GM21360 (cell line): ENCODE data around the gene TGFBR3L.
"Not testable (repeated sequence)": the region's sequence is repeated elsewhere in the genome, so short reads cannot be mapped to it uniquely, and the experiment has no call there.

ENCODE experiments used
- ATAC-seq: cut with Tn5 transposase; IDR thresholded peaks from one replicate; pipeline ENCODE4 v1.9.1; 2021; ENCODE audit warnings: mild to moderate bottlenecking, moderate library complexity; ENCODE audit not compliant: unreplicated experiment

TGFBR3L gene

DNA sequence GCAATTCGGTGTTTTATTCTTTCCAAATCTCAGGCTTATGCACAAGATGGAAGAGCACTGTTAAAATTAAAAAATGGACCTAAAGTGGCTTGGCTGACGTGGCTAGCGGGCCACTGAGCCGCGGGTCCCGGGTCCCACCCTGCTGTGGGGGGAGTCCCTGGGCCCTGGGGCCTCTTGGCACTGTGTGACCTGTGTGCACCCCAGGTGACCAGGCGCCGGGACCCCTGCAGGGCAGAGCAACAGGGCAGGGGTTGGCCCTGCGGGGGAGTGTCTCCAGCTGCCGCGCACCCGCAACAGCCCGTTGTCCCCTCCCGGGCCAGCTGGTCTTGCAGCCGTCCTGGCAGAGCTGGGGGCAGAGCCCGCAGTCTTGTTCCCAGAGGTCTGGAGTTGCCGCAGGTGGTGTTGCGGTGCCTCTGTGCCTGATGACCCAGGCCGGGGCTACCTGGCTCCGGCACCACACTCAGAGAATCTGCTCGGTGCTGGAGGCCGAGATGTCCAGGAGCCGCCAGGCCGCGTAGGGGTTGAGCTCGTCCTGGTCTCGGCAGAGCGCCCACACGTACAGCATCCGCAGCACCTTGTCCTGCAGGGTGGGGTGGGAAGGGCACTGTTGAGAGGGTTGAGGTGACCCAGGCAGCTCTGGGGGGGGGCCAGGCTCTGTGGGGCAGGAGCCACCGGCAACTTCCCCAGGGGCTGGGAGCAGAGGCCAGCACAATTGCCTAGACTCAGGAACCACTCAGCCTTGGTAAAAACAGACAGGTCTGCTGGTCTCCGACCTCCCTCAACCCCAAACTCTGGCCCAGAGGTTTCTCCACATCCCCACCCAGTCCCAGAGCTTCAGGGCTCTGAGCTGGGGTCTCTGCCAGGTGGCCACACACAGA, 12.3 kb downstream of the TGFBR3L start:
- no peak for ATAC-seq

DNA sequence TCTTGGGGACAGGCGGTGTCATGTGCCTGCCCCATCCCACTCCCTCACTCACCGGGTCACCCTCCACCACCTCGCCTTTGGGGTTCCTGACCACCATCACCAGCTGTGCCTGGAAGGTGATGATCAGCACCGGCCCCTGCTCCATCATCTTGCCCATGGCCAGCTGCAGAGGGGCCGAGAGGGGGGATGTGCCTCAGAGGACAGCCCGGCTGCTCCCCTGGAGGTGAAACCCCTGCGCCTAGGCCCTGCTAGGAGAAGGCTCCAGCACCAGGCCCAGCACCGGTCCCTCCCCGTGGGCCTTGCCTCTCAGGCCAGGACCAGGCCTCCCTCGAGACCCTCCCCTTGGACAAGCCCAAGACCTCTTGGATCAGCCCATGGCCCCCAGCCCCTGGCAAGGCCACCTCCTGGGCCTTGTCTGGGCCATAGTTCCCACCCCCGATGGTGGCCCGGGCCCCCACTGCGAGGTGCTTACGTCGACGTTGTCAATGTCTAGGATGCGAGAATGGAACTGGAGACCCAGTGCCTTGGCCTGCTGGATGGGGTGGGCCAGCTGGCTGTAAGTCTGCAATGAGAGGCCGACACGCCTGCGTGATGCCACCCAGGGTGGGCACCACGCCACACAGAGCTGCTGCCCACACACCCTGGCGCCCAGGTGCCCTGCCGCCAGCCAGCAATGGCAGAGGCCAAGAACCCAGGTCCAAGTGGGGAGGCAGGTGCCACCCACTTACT, 13.1 kb downstream of the TGFBR3L start:
- ATAC-seq: no peak

- ATAC-seq: no peak
These were observed 13.7 kb downstream of the TGFBR3L start for GRCh38 chr19:7928334-7928706.

DNA sequence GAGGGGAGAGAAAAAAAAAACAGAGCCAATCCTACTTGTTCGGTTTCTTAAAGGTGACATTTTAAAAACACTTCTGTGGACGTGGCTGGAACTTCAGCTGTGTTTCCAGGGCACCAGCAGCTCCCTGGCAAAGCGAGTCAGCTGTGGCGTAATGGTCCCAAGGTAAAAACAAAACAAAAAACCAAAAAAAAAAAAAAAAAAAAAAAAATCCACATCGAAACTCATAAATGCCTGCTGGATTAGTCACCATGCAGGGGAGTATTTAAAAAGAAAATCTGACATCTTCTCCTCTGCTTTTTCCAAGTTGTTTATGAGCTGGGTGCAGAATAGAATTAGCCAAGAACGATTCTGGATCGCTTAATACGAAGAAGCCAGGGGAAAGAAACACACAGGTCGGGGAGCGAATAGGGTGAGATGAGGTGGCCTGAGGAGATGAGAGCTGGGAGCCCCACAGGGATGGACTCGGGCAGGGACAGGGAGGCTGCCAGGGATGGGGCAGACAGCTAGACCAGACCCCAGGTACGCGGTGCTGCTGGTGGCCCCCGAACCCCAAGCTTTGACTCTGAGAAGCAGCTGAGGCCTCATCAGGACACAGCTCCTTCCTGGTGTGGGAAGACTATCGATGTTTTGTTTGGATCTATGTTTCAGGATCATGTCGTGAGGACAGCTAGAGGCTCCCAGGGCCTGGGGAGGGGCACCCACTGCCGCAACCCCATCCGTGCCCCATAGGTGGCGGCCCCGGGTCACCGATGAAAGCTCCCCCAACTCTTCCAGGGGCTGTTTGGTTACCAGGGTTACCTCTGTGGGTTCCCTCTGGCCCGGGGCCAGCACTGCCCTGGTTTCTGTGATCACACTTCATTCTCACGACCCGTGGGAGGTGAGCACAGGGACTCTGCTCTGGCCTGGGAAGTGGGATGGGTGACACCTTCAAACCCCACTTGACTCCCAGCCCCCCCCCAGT, 14.4 kb downstream of the TGFBR3L start:
- ATAC-seq: no peak

GRCh38 chr19:7930030-7930429, 15.4 kb downstream of the TGFBR3L start:
- not testable (repeated sequence) for ATAC-seq

GRCh38 chr19:7930765-7931164, 16.1 kb downstream of the TGFBR3L start:
- ATAC-seq: no peak

GRCh38 chr19:7931221-7932061, 16.8 kb downstream of the TGFBR3L start:
- no peak for ATAC-seq

DNA sequence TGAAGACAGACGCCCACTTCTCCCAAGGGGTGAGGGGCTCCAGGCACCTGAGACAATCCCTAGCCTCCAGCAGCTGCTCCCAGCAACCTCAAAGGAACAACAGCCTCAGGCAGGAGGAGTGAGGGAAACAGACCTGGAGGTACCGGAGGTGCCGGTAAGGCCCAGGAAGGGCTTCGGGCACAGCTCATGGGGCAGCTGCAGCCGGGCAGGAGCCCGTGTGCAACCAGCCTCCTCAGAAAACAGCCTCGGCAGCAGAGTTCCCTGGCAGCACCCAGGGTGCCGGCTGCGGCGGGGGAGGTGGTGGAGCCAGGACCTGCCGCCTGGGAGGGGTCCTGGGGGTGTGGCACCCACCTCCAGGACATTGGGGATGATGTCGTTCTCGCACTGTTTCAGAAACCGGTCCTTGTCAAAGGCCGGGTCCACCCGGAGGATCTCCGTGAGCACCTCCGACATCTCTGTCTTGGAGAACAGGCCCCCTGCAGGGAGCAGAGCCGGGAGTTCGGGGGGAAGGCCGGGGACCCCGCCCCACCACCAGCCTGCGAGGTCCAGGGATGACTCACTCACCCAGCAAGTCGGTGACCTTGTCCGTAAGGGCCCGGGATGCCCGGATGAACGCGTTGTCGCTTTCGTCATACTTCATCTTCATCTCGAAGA, 17.8 kb downstream of the TGFBR3L start:
- no peak for ATAC-seq

- ATAC-seq: no peak
These were observed 18.3 kb downstream of the TGFBR3L start for GRCh38 chr19:7932930-7933300.

DNA sequence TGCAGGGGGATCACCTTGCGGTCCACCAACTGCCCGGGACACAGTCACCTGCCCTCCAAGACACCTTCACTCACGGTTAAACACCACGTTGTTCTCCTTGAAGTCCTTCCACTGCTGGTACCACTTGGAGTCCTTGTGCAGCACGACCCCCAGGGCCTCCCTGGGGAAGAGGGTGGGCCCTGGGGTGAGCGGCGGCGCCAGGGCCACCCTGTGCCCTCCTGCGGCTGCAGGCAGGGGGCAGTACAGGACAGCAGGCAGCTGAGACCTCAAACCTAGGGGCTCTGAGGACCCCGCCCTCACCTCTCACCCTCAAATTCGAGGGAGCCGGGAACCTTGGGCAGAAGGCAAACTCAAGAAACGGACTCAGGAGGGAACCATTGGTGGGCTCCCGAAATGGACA, 18.8 kb downstream of the TGFBR3L start:
- no peak for ATAC-seq

GRCh38 chr19:7933828-7934725, 19.4 kb downstream of the TGFBR3L start:
- ATAC-seq: no peak

- no peak for ATAC-seq
These were observed 20.1 kb downstream of the TGFBR3L start for GRCh38 chr19:7934766-7935165.

DNA sequence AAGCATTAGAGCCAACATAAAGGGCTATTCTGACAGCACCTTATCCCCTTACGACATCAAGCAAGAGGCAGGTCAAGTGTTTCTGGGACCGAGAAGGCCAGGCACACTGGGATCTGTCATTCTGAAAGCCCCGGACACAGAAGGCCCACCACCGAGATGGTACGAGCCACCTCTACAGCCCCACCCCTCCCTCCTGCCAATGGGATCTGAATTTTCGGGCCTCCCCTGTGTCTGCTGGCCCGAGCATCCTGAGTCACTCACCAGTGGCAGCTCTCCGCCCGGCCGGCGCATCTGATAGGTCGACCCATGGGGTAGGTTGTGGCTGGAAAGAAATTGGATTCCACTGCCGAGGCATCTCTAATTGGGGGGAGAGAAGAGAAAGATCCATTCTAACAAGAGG, 26.2 kb downstream of the TGFBR3L start:
- ATAC-seq: no peak

- ATAC-seq: no peak
These were observed 27.4 kb downstream of the TGFBR3L start for GRCh38 chr19:7941895-7942596.

DNA sequence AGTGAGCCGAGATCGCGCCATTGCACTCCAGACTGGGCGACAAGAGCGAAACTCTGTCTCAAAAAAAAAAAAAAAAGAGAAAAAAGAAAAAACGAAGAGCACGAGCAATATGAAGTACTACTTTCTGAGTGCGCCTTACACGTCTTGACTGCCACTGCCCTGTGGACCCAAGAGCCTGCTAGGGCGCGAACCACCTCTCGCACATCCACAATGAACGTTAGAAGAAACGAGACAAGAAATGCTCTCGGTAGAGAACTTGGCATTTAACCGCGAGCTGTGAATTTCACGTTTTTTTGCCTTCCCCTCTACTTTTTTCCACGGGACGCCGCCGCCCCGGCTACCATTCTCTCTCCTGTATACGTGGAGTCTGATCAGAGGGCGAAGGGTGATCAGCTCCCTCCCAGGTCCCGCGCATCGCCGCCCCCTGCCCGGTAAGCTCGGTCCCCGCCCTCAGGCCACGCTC, 28.4 kb downstream of the TGFBR3L start:
- peak; percentile 8 for ATAC-seq

GRCh38 chr19:7943444-7944176, 29.0 kb downstream of the TGFBR3L start, which contains the start of gene TIMM44:
TIMM44 (minus strand) TSS chr19:7943666; CDS start chr19:7943651, 15 bp downstream.
- peak; percentile 88 for ATAC-seq

DNA sequence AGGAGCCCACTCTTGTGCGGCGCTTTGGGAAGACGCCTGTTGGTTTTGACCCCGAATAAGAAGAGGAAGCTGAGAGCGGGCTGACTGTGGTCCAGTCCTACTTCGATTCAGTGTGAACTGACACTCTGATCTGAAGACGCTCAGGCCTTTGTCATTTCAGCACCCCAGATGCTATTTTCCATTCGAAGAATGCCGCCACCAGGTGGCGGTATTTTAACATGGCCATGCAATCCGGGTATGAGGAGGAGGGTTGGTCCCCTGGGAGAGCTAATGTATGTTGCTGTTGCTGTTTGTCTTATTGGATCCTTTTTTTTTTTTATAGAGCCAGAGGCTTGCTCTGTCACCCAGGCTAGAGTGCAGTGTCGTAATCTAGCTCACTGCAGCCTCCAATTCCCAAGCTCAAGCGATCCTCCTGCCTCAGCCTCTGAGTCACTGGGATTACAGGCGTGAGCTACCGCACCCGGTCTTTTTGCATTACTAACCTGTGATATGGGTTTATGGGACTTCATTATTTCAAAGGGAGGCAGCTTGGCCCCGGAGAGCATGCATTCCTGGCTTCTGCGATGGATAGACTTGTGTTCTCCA, 29.6 kb downstream of the TGFBR3L start:
- ATAC-seq: peak; percentile 31
